GDM1 (cell line): ENCODE results near the gene TAF1C.

Experiments
- DNase-seq: peaks from one replicate; lab custom pipeline; 2025; lab: John Stamatoyannopoulos, UW

The TAF1C gene

DNA sequence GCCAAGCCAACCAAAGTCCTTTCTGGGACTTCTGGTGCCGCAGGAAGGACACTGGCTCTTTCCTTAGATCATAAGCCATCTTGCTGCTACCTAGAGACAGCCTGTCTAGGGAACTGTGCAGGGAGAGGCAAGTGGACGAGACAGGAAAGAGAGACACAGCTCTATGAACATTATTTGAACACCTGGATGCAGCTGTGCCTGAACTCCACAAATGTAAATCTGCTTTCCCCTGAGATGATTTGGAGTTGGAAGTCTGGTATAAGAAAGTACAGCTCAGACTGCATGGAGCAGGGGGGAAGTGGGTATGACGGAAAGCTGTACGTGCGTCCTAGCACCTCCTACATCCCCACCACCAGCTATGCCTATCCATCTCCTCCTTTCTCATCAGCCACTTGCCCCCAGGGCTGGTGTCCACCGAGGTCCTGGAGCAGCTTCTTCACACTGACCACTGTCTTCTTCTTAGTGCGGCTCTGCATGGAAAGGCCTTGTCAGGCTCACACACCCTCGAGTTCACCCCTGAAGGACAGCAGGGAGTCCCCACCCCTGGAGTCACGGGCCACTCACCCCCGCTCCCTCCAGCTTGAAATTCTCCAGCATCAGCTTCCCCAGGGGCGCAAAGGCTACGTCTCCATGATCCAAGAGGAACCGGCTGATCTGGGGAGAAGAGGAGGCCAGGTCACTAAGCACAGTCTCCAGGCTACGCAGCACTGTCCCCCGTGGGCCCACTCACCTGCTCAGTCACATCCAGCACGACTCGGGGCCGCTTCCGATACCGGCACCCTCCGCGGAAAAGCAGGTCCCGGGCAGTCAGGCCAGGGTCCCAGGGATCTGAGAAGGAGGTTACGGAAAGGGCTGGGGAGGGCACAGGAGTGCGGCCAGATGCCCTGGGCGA is 3.9 kb downstream of the TAF1C start:
- no peak for DNase-seq

DNA sequence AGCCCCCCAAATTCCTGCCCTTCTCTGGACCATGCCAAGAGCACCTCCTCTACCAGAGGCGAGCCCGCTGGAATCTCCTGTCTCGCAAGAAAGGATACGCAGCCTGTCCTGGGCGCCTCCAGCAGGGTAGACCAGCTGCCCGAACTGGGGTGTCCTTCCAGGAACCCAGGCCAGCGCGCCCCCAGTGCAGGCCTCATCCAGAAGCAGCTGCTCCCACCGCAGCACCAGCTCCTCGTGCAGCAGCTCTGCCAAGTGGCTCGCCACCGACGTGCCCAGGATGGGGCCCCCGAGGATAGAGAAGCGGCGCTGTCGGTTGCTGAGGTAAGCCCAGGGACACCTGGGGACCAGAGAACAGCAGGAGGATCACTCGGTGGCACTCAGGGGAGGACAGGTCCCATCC is 4.8 kb downstream of the TAF1C start:
- DNase-seq: no peak

DNA sequence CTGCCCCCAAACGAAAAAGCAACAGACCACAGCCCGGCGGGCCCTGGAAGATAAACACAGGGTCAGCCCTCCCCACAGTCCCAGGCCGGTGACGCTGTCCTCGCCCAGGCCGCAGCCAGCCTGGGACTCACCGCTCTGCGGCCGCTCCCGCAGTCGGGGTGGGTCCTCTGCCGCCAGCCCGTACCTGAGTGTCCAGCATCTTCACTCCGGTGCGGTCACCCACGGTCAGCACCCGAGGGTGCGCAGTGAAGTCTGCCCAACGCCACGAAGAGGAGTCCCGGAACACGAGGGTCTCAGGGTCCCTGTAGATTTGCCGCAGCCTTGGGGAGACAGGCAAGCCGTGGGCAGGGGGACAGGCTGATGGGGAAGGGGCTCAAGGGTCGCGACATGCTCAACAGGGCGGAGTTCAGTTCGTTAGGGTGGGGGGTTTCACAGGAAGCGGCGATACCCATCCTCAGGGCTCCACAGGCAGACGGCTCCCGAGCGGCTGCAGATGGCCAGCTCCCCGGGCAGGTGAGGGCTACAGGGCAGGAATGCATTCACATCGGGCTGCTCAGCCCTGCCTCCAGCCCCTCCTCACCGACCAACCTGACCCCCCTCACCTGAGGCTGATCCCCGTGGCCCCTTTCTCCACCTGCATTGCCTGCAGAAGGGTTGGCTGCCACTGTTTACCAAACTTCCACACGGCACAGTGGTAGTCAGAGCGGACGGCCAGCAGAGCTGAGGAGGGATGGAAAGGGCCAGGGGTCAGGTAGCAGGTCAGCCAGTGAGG is 5.5 kb downstream of the TAF1C start:
- no peak for DNase-seq

DNA sequence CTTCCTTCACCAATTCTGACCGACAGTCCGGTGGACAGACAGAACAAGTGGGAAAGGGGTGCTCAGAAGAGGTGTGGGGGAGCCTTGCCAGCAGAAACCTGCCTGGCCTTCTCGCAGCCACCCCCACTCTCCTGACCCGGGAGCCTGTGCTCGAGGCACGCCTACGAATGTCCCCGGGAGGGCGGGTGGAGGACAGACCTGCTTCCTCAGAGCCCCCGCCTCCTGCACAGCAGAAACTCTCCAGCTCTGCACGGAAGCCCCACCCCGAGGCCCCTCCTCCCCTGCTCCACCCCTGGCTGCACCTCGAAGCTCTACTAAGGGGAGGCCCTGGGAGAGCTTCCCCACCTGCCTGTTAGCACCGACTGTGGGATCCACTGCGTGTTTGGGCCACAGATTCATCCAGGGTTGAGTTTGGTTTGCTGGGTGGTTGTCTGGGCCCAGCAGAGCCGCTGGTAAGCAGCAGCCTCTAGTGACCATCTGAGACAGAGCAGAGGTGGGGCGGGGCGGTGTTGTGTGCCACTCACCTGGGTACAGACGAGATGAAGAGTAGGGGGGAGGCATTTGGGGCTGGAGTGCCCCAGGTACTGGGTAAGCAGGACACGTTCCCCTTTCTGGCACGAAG is 6.2 kb downstream of the TAF1C start:
- DNase-seq: no peak

DNA sequence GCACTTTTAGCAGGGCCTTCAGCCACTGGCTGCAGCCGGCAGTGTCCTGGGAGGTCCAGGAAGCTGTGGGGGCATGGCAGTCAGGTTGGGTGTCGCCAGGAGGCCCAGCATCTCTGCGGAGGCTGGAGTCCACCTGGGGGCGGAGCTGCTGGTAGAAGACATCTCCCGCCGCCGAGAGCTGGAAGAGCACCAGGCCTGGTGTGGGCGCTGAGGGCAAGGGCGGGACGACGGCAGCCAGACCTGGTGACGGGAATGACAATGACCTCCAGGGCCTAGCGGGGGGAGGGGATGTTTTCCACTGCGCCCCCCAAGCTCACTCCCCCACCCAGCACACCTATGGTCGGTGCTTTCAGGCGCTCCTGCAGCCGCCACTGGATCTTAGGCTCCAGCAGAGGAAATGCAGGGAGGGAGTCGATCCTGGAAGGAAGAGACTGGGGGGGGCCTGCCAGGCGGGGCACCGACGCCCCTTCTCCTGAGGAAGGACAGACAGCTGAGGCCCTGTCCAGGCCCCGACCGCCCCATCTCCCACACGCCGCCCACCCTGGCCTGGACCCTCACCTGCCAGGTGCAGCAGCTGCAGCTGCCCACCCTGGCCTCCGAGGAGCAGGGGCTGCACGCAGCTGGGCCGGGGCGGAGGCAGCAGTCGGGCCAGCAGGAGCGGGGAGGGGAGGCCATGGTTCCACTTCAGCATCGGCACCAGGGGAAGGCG is 7.1 kb downstream of the TAF1C start:
- DNase-seq: no peak

DNA sequence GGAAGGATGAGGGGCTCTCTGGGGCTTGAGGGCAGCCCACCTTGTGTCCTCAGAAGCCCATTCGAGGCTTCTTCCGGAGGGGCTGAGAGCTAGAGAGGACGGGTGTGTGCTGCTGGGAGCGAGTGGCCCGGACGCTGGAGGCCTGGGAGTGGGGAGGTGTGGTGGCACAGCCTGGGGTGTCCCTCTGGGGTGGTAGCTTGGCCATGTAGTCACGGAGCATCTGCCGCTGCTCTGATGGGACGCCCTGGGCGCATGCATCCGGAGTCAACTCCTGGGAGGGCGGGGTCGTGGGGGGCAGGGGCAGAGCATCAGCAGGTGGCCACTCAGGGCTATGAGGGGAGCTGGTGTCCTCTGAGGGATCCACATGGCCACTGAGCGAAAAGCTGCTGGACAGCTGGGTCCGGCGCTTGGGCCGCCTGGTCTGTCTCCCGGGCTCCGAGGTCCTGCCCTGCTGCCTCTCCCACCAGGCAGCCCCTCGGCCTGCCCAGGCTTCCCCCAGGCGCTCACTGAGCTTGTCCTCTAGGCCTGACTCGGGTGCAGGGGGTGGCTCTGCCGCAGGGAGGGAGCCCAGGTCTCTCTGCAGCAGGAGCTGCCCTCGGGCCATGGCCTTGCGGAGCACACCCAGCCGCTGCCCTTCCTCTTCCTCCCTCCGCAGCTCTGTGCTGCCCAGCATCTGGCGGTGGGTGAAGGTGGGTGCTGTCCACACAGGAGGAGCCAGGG is 7.8 kb downstream of the TAF1C start:
- no peak for DNase-seq

DNA sequence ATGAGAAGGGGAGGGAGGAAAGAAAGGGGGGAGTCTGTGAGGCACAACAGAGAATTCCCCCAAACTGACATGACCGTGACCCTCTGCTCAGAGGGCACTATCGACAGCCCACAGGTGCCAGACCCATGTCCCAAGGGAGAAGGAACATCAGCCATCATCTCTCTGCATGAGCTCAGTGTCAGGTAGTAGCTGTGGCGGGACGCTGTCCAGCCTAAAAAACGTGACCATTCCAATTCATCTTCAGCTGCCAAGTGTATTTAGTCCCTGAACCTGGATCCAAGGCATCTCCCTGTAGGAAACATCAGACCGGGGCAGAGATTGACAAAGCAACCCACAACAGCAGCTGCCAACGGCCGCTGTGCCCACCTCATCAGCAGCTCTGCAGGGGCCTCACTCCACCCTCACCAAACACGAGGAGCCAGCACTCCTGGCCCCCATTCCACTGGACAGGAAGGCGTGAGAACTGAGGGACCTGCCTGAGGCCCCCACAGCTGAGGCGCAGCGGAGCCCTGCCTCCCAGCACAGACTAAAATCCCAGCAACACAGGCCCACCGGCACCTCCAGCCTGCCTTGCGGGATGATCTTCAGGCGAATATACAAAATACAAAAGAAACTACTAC is 8.6 kb downstream of the TAF1C start:
- DNase-seq: no peak

DNA sequence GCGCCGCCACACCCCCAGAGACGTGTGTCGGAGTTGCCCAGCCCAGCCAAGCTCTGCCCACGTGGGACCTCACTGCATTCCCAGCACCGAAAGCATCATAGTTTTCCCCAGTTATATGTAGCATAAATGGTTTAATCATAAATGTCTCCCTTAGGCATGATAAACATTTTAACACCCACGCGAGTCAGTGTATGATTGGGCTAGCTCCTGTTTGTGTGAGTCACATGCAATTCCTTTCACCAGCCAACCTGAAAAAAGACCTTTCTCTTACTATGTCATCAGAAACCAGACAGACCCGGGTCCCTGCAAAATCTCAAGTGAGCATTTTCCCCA is 9.2 kb downstream of the TAF1C start:
- DNase-seq: no peak

DNA sequence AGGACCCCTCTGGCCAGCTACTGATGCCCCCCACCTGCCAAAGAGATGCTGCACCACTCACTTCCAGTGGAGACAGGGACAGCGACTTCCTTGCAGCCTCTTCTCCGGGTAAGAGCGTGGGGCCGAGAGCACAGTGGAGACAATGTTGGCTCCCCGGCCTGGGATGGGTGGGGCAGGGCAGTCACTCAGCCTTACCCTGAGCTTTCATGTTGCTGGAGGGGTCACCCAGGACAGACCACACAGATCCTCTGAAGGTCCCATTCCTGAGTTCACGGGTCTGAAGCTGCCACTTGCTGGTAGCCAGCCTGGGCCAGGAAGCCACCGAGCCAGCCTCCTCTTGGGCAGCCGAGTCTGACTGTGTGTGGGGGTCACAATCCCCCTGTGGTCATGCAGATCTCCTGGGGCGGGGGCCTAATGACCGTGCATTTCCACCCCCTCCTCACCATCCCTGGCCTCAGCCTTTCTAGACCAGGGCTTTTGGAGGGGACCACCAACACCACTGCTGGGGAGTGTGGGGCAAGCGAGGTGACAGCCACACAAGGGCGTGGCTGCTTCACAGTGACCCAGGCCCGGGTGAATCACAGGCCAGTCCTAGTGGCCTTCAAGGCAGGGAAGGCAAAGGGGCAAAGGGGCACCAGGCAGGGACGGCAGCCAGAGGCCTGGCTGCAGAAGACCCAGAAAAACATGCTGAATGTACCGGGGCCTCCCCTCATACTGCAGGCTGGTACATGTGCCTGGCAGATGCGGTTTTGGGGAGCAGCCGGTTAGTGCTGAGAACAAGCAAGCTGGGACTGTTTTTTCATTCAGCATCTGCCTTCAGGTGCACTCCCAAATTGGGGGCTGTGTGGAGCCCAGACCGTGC is 10.4 kb downstream of the TAF1C start:
- DNase-seq: no peak

DNA sequence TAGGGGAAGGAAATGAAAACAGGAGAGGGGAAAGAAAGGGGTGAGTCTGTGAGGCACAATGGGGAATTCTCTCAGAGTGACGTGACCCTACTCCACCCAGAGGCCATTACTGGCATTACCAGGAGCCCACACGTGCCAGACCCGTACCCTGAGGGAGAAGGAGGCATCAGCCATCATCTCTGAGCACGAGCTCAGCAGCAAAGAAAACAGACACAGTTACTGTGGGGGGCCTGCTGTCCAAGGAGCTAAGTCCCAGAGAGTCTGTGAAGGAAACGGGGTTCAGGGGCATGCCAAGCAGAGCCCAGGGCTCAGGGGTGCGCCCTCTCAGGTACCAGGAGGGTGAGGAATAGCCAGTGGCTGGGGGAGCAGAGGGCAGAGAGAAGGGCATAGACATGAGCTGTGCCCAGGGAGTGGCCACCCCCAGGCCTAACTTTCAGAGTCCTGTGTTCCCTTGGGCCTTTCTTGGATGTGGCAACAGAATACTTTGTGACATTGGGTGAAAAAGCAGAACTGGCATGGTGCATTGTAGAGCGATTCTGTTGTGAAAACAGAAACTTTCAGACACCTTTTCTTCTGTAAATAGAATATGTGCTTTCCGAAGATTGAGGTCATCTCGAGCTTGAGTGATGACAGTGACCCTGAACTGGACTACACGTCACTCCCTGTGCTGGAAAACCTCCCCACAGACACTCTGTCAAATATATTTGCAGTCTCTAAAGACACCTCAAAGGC is 11.3 kb downstream of the TAF1C start:
- no peak for DNase-seq

DNA sequence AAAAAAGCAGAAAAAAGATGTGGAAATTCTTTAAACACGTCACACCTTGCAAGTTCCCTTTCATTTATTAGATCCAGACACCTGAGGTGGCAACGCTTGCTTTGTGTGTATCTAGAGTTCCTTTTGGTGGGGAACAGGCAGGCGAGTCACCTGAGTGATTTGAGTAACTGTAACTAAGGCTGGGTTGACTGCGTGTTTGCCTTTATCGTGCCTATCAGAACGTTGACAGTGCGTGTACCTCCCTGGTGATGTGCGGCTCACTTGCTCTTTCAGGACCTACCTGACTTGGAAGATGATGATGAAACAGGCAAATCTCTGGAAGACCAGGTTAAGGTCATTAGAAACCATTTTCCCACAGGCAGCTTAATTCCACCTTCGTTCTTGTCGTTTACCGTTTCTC is 12.5 kb downstream of the TAF1C start:
- no peak for DNase-seq

DNA sequence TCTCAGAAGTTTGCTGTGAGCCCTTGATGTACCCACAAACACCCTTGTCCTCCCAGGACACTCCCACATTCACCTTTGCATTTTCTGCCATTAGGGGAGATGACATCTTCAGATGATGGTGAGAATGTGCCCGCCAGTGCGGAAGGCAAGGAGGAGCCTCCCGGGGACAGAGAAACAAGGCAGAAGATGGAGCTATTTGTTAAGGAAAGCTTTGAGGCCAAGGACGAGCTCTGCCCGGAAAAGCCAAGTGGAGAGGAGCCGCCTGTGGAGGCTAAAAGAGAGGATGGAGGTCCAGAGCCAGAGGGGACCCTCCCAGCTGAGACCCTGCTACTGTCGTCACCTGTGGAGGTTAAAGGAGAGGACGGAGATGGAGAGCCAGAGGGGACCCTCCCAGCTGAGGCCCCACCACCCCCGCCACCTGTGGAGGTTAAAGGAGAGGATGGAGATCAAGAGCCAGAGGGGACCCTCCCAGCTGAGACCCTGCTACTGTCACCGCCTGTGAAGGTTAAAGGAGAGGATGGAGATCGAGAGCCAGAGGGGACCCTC is 17.0 kb downstream of the TAF1C start:
- no peak for DNase-seq

DNA sequence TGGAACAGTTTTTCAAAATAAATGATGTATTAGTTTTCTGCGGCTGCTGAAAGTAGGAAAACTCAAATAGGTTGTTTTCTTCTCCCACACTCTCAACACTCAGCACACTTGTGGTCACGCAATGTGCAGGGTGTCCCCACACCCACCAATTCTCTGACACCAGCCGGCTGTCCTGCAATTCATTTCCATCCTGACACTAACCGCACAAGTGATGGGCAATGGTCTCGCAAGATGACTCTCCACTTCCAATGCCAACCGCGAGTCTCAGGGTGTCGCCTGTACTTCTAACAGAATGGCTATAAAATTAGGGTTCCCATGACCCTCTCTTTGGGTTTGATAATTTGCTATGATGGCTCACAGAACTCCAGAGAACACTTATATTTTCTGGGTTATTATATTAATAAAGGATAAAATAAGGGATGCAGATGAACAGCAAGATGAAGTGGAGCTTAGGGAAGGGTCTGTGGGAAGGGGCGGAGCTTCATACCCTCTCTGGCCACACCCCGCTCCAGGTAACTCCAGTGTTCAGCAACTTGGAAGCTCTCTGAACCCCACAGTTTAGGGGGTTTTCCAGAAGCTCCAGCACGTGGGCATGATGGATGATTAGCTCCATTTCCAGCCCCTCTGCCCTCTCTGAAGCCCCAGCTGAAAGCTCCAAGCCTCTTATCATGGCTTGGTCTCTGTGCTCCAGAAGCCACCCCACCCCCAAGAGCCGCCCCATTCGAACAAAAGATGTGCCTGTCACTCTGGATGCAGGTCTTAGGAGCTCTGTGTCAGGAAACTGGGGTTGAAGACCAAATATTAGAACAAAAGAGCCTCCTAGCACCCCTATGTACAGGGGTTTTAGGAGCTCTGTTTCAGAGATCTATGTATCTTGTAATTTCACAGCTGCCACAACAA is 19.8 kb downstream of the TAF1C start:
- no peak for DNase-seq

DNA sequence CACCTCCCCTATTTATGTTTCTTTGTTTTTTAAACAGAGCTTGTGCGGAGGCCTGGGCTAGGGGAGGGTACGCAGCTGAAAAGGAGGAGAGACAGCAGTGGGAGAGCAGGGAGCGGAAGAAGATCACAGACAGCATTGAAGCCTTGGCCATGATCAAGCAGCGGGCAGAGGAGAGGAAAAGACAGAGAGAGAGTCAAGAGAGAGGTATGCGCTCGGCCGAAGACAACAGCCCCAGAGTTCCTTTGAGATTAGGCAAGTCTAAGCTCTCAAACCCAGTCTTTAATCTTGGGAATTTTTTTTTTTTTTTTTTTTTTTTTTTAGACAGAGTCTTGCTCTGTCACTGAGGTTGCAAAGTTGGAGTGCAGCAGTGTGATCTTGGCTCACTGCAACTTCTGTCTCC is 21.1 kb downstream of the TAF1C start:
- DNase-seq: no peak

DNA sequence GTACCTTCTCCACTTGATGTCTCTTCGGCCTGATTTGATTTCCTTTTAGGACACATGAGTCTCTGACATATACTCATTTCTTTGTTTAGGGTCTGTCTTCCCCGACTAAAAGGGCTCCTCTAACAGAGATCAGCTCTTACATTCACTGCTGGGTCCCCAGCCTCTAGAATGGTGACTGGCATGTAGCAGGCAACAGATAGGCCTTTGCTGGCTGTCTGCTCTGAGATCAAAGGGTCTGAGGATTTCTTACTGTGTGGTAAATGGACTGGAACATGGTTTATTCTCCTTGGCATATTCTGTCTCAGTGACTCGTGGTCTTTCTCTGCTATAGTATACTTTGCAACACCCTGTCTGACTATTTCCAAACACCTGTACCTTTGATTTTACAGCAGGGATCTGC is 25.1 kb downstream of the TAF1C start:
- no peak for DNase-seq

DNA sequence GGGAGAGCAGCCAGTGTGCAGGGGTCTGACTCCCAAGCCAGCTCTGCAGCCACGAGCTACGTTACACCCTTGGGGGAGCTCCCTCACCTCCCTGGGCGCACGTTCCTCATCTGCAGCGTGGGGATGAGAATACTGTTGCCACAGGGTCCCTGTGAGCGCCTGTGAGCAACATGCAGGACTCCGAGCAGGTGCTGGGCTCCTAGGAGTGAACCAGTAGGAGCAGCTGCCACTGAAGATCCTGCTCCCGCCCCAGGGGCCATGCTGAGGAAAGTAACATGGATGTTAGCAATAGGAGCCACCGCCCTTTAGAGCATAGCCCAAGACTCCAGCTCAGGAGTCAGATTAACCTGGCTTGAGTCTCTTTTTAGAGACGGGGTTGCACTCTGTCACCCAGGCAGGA is 25.8 kb downstream of the TAF1C start:
- no peak for DNase-seq

DNA sequence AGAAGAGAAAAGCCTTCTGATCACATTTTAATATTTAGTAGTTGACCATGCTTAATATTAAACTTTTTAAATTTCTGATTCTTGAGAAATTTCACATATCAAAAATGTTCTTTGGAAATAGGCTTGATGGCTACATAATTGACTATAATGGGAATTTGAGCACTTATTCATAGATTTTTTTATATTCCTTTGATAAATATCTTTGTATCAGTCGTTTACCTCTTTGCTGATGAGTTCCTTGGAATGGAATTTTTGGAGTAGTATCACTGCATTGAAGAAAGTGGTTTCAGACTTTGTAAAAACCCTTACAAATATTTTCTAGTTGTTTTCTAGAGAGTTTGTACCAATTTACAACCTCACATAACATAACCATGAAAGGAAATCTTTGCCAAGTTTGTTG is 27.1 kb downstream of the TAF1C start:
- DNase-seq: no peak

DNA sequence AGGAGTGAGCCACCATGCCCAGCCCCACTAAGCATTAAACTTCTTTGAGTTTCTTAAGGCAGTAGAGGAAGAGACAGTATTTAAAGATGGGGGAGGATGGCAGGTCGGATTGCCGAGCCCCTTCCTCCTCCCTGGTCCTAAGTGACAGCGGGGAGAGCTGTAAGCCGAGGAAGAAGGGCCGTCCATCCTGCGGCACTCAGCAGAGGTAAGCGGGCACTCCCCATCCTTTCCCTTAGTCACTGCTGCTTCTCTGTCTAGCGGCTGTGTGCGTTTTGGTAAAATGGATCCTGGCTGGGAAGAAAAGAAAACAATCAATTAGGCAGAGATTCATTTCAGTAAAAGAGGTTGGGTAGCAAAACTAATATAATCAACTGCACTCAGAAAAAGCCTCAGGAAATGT is 27.9 kb downstream of the TAF1C start:
- no peak for DNase-seq
